Neural cell (in vitro differentiated cells): ENCODE data around the gene IFIT1B. TPM values are rescaled to one million over a fixed set of nuclear protein-coding genes. Genes with fewer than 3 reads are reported as not detected.

ENCODE experiments used
- H2AFZ ChIP-seq: fragments of 200-600, 300-800 bp; sonication (generic), shearing (Covaris generic); 2 replicates; pipeline ENCODE4 v1.6.0; 2014; ENCODE audit warnings: low read depth, mild to moderate bottlenecking, antibody characterized with exemption, low read length, moderate library complexity
- H3F3A ChIP-seq: fragments of 200-600 bp; shearing (Covaris generic); 2 replicates; pipeline ENCODE4 v1.6.1; 2016; ENCODE audit warnings: mild to moderate bottlenecking, moderate library complexity, mixed read lengths, antibody characterized with exemption, low read length; ENCODE audit not compliant: insufficient read depth, poor library complexity, severe bottlenecking
- H3K27ac ChIP-seq: fragments of 200-600, 300-800 bp; sonication (generic), shearing (Covaris generic); 2 replicates; pipeline ENCODE4 v1.5.1; 2014; ENCODE audit warnings: mild to moderate bottlenecking, low read length, moderate library complexity
- H3K27me3 ChIP-seq: fragments of 300-800, 200-600 bp; sonication (generic), shearing (Covaris generic); 2 replicates; pipeline ENCODE4 v1.6.0; 2014; ENCODE audit warnings: mild to moderate bottlenecking, low read depth, low read length, moderate library complexity; ENCODE audit not compliant: insufficient read depth
- H3K36me3 ChIP-seq: fragments of 300-800, 200-600 bp; sonication (generic), shearing (Covaris generic); 2 replicates; pipeline ENCODE4 v1.5.1; 2014; ENCODE audit warnings: mild to moderate bottlenecking, antibody characterized with exemption, low read length, moderate library complexity; ENCODE audit not compliant: insufficient read depth
- H3K4me2 ChIP-seq: fragments of 300-800, 200-600 bp; sonication (generic), shearing (Covaris generic); 2 replicates; pipeline ENCODE4 v1.6.0; 2014; ENCODE audit warnings: mild to moderate bottlenecking, low read length
- H3K4me3 ChIP-seq: fragments of 300-800, 200-600 bp; sonication (generic), shearing (Covaris generic); 2 replicates; pipeline ENCODE4 v1.5.1; 2014; ENCODE audit warnings: mild to moderate bottlenecking, low read length, moderate library complexity
- H3K79me2 ChIP-seq: fragments of 200-600 bp; shearing (Covaris generic); replicated peaks from 2 replicates; pipeline ENCODE4 v1.6.0; 2014; ENCODE audit warnings: mild to moderate bottlenecking, low read length, moderate library complexity; ENCODE audit not compliant: insufficient read depth
- H3K9ac ChIP-seq: fragments of 300-800, 200-600 bp; sonication (generic), shearing (Covaris generic); 2 replicates; pipeline ENCODE4 v1.6.1; 2016; ENCODE audit warnings: mild to moderate bottlenecking, low read length, mixed read lengths
- H3K9me2 ChIP-seq: fragments of 200-600 bp; shearing (Covaris generic); 2 replicates; pipeline ENCODE4 v1.6.1; 2016; ENCODE audit warnings: mild to moderate bottlenecking, low read length, mixed read lengths; ENCODE audit not compliant: insufficient read depth
- H3K9me3 ChIP-seq: fragments of 200-600, 300-800 bp; sonication (generic), shearing (Covaris generic); 2 replicates; pipeline ENCODE4 v1.6.1; 2016; ENCODE audit warnings: mild to moderate bottlenecking, mixed run types, low read length, moderate library complexity, mixed read lengths
- H4K20me1 ChIP-seq: fragments of 200-600 bp; shearing (Covaris generic); 2 replicates; pipeline ENCODE4 v1.6.1; 2016; ENCODE audit warnings: mild to moderate bottlenecking, mixed run types; ENCODE audit not compliant: insufficient read depth
- EP300 ChIP-seq: fragments of 450-650 bp; conservative IDR thresholded peaks from 2 replicates; pipeline ENCODE4 v1.6.1; 2014; ENCODE audit warnings: antibody characterized with exemption, mild to moderate bottlenecking, moderate library complexity; ENCODE audit not compliant: poor library complexity, severe bottlenecking
- EZH2 ChIP-seq: fragments of 200-600, 300-800 bp; shearing (Covaris generic), sonication (generic); IDR thresholded peaks from 2 replicates; pipeline ENCODE4 v1.6.1; 2014; ENCODE audit warnings: antibody characterized with exemption, low read length, borderline replicate concordance, mild to moderate bottlenecking; ENCODE audit not compliant: insufficient read depth, poor library complexity, severe bottlenecking
- MXI1 ChIP-seq: fragments of 450-650 bp; conservative IDR thresholded peaks from 2 replicates; pipeline ENCODE4 v1.6.1; 2014; ENCODE audit warnings: antibody characterized with exemption, mild to moderate bottlenecking; ENCODE audit not compliant: poor library complexity, severe bottlenecking
- POLR2AphosphoS5 ChIP-seq: IDR thresholded peaks from 2 replicates; pipeline ENCODE4 v1.6.1; 2012
- RAD21 ChIP-seq: fragments of 450-650 bp; conservative IDR thresholded peaks from 2 replicates; pipeline ENCODE4 v1.6.1; 2014; ENCODE audit warnings: antibody characterized with exemption, mild to moderate bottlenecking, moderate library complexity
- SMC3 ChIP-seq: fragments of 450-650 bp; conservative IDR thresholded peaks from 2 replicates; pipeline ENCODE4 v1.6.1; 2014; ENCODE audit warnings: antibody characterized with exemption, mild to moderate bottlenecking, moderate library complexity; ENCODE audit not compliant: poor library complexity
- TAF1 ChIP-seq: IDR thresholded peaks from 2 replicates; pipeline ENCODE4 v1.6.1; 2012; ENCODE audit warnings: low read depth
- polyA plus RNA-seq: library from polyadenylated mRNA; depleted of rRNA; stranded (reverse); fragments of >200 nt; gene quantifications from 2 replicates; pipeline ENCODE4 v1.2.3, GENCODE V29; 2014
- TF ChIP-seq, protein P1 (sequence below): fragments of 450-650 bp; IDR thresholded peaks from 2 replicates; pipeline ENCODE4 v1.5.1; 2014; ENCODE audit warnings: antibody characterized with exemption, mild to moderate bottlenecking, moderate library complexity; ENCODE audit not compliant: poor library complexity, severe bottlenecking
- TF ChIP-seq, protein P2 (sequence below): IDR thresholded peaks from 2 replicates; pipeline ENCODE4 v1.6.1; 2012; ENCODE audit warnings: borderline replicate concordance

The IFIT1B gene
- polyA plus RNA-seq, 1 donor from 2014 or later = not detected

DNA sequence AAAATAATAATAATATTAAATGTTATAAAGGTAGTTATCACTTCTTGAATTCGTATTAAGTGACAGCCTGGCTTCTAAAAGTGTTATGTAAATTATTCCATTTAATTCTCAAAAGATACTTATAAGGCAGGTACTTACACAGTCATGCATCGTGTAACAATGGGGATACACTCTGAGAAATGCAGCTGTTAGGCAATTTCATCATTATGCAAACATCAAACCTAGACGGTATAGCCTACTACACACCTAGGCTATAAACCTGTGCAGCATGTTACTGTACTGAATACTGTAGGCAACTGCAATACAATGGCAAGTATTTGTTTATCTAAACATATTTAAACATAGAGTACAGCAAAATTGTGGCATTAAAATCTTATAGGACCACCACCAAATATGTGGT is 16.0 kb downstream of the IFIT1B start:
- no peaks in the 10 kb centered on the region for H4K20me1 ChIP-seq
- no peak overlapping the region for H3K4me2 ChIP-seq
- H3K9me2 ChIP-seq = no peaks in the 10 kb centered on the region
- H3K36me3 ChIP-seq = no peaks in the 10 kb centered on the region
- no peak overlapping the region for H3K4me3 ChIP-seq
- H3K27ac ChIP-seq = no peak overlapping the region
- TF ChIP-seq, protein P1, sequence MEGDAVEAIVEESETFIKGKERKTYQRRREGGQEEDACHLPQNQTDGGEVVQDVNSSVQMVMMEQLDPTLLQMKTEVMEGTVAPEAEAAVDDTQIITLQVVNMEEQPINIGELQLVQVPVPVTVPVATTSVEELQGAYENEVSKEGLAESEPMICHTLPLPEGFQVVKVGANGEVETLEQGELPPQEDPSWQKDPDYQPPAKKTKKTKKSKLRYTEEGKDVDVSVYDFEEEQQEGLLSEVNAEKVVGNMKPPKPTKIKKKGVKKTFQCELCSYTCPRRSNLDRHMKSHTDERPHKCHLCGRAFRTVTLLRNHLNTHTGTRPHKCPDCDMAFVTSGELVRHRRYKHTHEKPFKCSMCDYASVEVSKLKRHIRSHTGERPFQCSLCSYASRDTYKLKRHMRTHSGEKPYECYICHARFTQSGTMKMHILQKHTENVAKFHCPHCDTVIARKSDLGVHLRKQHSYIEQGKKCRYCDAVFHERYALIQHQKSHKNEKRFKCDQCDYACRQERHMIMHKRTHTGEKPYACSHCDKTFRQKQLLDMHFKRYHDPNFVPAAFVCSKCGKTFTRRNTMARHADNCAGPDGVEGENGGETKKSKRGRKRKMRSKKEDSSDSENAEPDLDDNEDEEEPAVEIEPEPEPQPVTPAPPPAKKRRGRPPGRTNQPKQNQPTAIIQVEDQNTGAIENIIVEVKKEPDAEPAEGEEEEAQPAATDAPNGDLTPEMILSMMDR = no peak
- no peak for TF ChIP-seq SMC3
- no peak for TF ChIP-seq MXI1
- TF ChIP-seq TAF1 = no peak
- TF ChIP-seq EP300 = no peak
- TF ChIP-seq, protein P2, sequence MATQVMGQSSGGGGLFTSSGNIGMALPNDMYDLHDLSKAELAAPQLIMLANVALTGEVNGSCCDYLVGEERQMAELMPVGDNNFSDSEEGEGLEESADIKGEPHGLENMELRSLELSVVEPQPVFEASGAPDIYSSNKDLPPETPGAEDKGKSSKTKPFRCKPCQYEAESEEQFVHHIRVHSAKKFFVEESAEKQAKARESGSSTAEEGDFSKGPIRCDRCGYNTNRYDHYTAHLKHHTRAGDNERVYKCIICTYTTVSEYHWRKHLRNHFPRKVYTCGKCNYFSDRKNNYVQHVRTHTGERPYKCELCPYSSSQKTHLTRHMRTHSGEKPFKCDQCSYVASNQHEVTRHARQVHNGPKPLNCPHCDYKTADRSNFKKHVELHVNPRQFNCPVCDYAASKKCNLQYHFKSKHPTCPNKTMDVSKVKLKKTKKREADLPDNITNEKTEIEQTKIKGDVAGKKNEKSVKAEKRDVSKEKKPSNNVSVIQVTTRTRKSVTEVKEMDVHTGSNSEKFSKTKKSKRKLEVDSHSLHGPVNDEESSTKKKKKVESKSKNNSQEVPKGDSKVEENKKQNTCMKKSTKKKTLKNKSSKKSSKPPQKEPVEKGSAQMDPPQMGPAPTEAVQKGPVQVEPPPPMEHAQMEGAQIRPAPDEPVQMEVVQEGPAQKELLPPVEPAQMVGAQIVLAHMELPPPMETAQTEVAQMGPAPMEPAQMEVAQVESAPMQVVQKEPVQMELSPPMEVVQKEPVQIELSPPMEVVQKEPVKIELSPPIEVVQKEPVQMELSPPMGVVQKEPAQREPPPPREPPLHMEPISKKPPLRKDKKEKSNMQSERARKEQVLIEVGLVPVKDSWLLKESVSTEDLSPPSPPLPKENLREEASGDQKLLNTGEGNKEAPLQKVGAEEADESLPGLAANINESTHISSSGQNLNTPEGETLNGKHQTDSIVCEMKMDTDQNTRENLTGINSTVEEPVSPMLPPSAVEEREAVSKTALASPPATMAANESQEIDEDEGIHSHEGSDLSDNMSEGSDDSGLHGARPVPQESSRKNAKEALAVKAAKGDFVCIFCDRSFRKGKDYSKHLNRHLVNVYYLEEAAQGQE = no peak
- TF ChIP-seq POLR2AphosphoS5 = no peak
- no peak for TF ChIP-seq RAD21
- no peak for TF ChIP-seq EZH2
- no peak overlapping the region for H2AFZ ChIP-seq
- no peaks in the 10 kb centered on the region for H3K79me2 ChIP-seq
- H3K9ac ChIP-seq = no peak overlapping the region
- H3K27me3 ChIP-seq = no peaks in the 10 kb centered on the region
- H3K9me3 ChIP-seq = no peaks in the 10 kb centered on the region
- no peaks in the 10 kb centered on the region for H3F3A ChIP-seq

DNA sequence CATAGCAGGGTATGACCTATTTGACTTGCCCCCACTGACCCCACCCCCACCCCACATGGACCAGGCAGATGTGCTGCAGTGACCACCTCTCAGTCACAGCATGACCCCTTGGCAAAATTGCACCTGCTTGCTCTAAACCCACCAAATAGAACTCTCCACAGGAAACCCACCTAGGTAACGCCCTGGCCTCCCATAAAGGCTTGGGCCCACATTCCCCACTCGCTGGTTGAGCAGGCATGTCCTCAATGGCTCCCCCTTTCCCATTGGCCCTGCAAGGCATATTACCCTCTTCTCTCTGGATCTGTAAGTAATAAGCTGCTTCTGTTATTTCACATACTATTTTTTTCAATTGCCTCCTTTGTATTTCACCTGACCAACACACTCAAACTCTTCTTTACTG is 17.3 kb downstream of the IFIT1B start:
- Histone ChIP-seq H4K20me1 (no peaks in the 10 kb centered on the region), H2AFZ (no peak overlapping the region), H3K4me3 (no peak overlapping the region), H3K79me2 (no peaks in the 10 kb centered on the region), H3K9ac (no peak overlapping the region), H3K27me3 (no peaks in the 10 kb centered on the region), H3K36me3 (no peaks in the 10 kb centered on the region), H3F3A (no peaks in the 10 kb centered on the region), H3K27ac (no peak overlapping the region), H3K9me3 (no peaks in the 10 kb centered on the region), H3K9me2 (no peaks in the 10 kb centered on the region), H3K4me2 (no peak overlapping the region)
- no peak for TF ChIP-seq EZH2
- TF ChIP-seq RAD21 = no peak
- no peak for TF ChIP-seq POLR2AphosphoS5
- TF ChIP-seq, protein P2 = no peak
- TF ChIP-seq TAF1 = no peak
- no peak for TF ChIP-seq SMC3
- no peak for TF ChIP-seq EP300
- no peak for TF ChIP-seq MXI1
- TF ChIP-seq, protein P1 = no peak
